Smooth muscle cell (in vitro differentiated cells): Measurements from ENCODE around the gene LRRFIP2. TPM values are rescaled to one million over a fixed set of nuclear protein-coding genes. Genes with fewer than 3 reads are reported as not detected.

Source experiments
- DNase-seq: peaks from one replicate; lab custom pipeline; 2025; ENCODE audit not compliant: unreplicated experiment; lab: John Stamatoyannopoulos, UW
- H2AFZ ChIP-seq: fragments of 200-600 bp; sonication (generic); 2 replicates; pipeline ENCODE4 v1.6.0; 2016; ENCODE audit warnings: antibody characterized with exemption, low read depth, mild to moderate bottlenecking
- H3F3A ChIP-seq: fragments of 200-600 bp; sonication (generic); 2 replicates; pipeline ENCODE4 v1.6.0; 2017; ENCODE audit warnings: antibody characterized with exemption, low read depth
- H3K27ac ChIP-seq: fragments of 200-600 bp; sonication (generic); 2 replicates; pipeline ENCODE4 v1.5.1; 2016; ENCODE audit warnings: low read depth, mild to moderate bottlenecking
- H3K27me3 ChIP-seq: fragments of 200-600 bp; sonication (generic); 2 replicates; pipeline ENCODE4 v1.6.1; 2016; ENCODE audit warnings: low read depth, mild to moderate bottlenecking
- H3K36me3 ChIP-seq: fragments of 200-600 bp; sonication (generic); 2 replicates; pipeline ENCODE4 v1.5.1; 2016; ENCODE audit warnings: low read depth
- H3K4me1 ChIP-seq: fragments of 200-600 bp; sonication (generic); 2 replicates; pipeline ENCODE4 v1.5.1; 2016; ENCODE audit warnings: low read depth
- H3K4me2 ChIP-seq: fragments of 200-600 bp; sonication (generic); 2 replicates; pipeline ENCODE4 v1.6.0; 2016; ENCODE audit warnings: mild to moderate bottlenecking
- H3K4me3 ChIP-seq: fragments of 200-600 bp; sonication (generic); 2 replicates; pipeline ENCODE4 v1.5.1; 2016; ENCODE audit warnings: mild to moderate bottlenecking
- H3K79me2 ChIP-seq: fragments of 200-600 bp; sonication (generic); 2 replicates; pipeline ENCODE4 v1.6.0; 2016; ENCODE audit warnings: low read depth, mild to moderate bottlenecking
- H3K9ac ChIP-seq: fragments of 200-600 bp; sonication (generic); 2 replicates; pipeline ENCODE4 v1.6.0; 2016; ENCODE audit warnings: low read depth
- H3K9me3 ChIP-seq: fragments of 200-600 bp; sonication (generic); replicated peaks from 2 replicates; pipeline ENCODE4 v1.5.1; 2016; ENCODE audit warnings: low read depth
- H4K20me1 ChIP-seq: fragments of 200-600 bp; sonication (generic); 2 replicates; pipeline ENCODE4 v1.6.0; 2016; ENCODE audit warnings: low read depth
- WGBS: methylation state at CpG from one replicate; pipeline ENCODE4 v1.1.7; 2016; ENCODE audit warnings: low lambda C conversion rate; 5-methylcytosine and 5-hydroxymethylcytosine counted together
- polyA plus RNA-seq: library from polyadenylated mRNA; unstranded; fragments of >200 nt; fragmentation: Nextera tagmentation; extraction: Ambion mirVana; gene quantifications from 2 replicates; pipeline ENCODE4 v1.2.1, GENCODE V29; 2016
- total RNA-seq: library from RNA; depleted of rRNA; stranded (reverse); fragments of >200 nt; gene quantifications from 2 replicates; pipeline ENCODE4 v1.2.3, GENCODE V29; 2014
- TF ChIP-seq, protein P1 (sequence below): fragments of 200-600 bp; sonication (generic); IDR thresholded peaks from 2 replicates; pipeline ENCODE4 v1.5.1; 2017; ENCODE audit warnings: borderline replicate concordance, mild to moderate bottlenecking, antibody characterized with exemption; ENCODE audit not compliant: insufficient read depth, poor library complexity, severe bottlenecking

The LRRFIP2 gene
- total and polyA plus RNA-seq, 2 experiments from 2014 or later, result 25.6 to 34.6 TPM

GRCh38 chr3:37130984-37131859, 43.2 kb downstream of the LRRFIP2 start:
- Histone ChIP-seq H3K9ac (no peak overlapping the region), H3K36me3 (no peaks in the 10 kb centered on the region), H3K27me3 (no peaks in the 10 kb centered on the region), H4K20me1 (peaks cover 32% of the 10 kb centered on the region), H3F3A (no peaks in the 10 kb centered on the region), H3K4me2 (peak overlapping the region; percentile 44), H3K79me2 (peaks cover 13% of the 10 kb centered on the region), H3K27ac (peak overlapping the region; percentile 17), H3K9me3 (no peaks in the 10 kb centered on the region), H2AFZ (no peak overlapping the region), H3K4me1 (peaks cover 20% of the 10 kb centered on the region), H3K4me3 (no peak overlapping the region)
- 86% methylated on average over 5 of the region's 5 CpGs for WGBS
- TF ChIP-seq, protein P1, sequence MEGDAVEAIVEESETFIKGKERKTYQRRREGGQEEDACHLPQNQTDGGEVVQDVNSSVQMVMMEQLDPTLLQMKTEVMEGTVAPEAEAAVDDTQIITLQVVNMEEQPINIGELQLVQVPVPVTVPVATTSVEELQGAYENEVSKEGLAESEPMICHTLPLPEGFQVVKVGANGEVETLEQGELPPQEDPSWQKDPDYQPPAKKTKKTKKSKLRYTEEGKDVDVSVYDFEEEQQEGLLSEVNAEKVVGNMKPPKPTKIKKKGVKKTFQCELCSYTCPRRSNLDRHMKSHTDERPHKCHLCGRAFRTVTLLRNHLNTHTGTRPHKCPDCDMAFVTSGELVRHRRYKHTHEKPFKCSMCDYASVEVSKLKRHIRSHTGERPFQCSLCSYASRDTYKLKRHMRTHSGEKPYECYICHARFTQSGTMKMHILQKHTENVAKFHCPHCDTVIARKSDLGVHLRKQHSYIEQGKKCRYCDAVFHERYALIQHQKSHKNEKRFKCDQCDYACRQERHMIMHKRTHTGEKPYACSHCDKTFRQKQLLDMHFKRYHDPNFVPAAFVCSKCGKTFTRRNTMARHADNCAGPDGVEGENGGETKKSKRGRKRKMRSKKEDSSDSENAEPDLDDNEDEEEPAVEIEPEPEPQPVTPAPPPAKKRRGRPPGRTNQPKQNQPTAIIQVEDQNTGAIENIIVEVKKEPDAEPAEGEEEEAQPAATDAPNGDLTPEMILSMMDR, result no peak
- no peak for DNase-seq

DNA sequence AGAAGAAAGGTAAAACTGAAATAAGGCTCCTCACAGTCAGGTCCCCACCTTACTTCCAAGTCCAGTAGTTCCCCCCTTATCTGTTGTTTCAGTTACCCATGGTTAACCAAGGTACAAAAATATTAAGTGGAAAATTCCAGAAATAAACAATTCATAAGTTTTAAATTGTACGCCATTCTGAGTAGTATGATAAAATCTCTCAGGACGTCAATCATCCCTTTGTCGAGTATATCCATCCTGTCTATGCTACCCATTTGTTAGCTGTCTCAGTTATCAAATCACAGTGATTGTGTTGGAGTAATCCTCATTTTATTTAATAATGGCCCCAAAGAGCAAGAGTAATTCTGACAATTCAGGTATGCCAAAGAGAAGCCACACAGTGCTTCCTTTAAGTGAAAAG, 43.9 kb downstream of the LRRFIP2 start:
- Histone ChIP-seq H3F3A (no peaks in the 10 kb centered on the region), H3K4me3 (no peak overlapping the region)
- WGBS, result over 99% methylated on average over 3 of the region's 3 CpGs

GRCh38 chr3:37129871-37130270, 44.5 kb downstream of the LRRFIP2 start:
- Histone ChIP-seq H3K36me3 (no peaks in the 10 kb centered on the region), H3F3A (no peaks in the 10 kb centered on the region), H2AFZ (no peak overlapping the region), H3K79me2 (peaks cover 13% of the 10 kb centered on the region), H3K27ac (no peak overlapping the region), H3K4me1 (peaks cover 20% of the 10 kb centered on the region), H4K20me1 (peaks cover 32% of the 10 kb centered on the region), H3K9me3 (no peaks in the 10 kb centered on the region), H3K9ac (no peak overlapping the region), H3K4me3 (no peak overlapping the region), H3K4me2 (no peak overlapping the region), H3K27me3 (no peaks in the 10 kb centered on the region)
- WGBS, result 53% methylated on average over 3 of the region's 3 CpGs
- TF ChIP-seq, protein P1, result no peak
- DNase-seq, result no peak

More for the DNA sequence above, 43.9 kb downstream of the LRRFIP2 start:
- Histone ChIP-seq H3K9me3 (no peaks in the 10 kb centered on the region), H3K4me2 (no peak overlapping the region), H3K27ac (no peak overlapping the region), H3K4me1 (peaks cover 20% of the 10 kb centered on the region), H3K27me3 (no peaks in the 10 kb centered on the region), H3K9ac (no peak overlapping the region), H3K36me3 (no peaks in the 10 kb centered on the region), H4K20me1 (peaks cover 32% of the 10 kb centered on the region), H3K79me2 (peaks cover 13% of the 10 kb centered on the region), H2AFZ (no peak overlapping the region)
- DNase-seq, result no peak
- TF ChIP-seq, protein P1, result no peak

DNA sequence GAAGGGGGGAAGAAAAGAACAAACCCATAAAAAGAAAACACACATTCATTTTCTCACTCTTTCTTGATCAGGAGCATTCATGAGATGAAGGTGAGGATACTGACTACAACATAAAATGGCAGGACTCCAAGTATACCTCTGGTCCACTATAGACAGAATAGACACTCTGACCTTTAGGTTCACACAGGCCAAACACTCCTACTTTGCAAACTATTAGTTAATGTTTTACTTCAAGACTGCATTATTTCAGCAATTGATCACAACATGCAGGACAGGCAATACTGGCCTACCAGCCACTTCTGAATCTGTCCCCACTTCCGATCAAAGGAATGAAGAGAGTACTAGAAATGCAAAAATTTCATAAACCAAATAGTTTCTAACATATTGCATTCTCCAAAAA, 47.0 kb downstream of the LRRFIP2 start:
- peaks cover 12% of the 10 kb centered on the region for H3K4me1 ChIP-seq
- WGBS, result 97% methylated on average over 1 of the region's 1 CpG
- H3K27ac ChIP-seq, result no peak overlapping the region
- peaks cover 10% of the 10 kb centered on the region for H3K79me2 ChIP-seq
- DNase-seq, result no peak
- H2AFZ ChIP-seq, result no peak overlapping the region
- peaks cover 20% of the 10 kb centered on the region for H4K20me1 ChIP-seq
- H3K4me3 ChIP-seq, result no peak overlapping the region
- H3F3A ChIP-seq, result no peaks in the 10 kb centered on the region
- TF ChIP-seq, protein P1, result no peak
- no peaks in the 10 kb centered on the region for H3K36me3 ChIP-seq
- no peaks in the 10 kb centered on the region for H3K27me3 ChIP-seq
- H3K9ac ChIP-seq, result no peak overlapping the region
- no peaks in the 10 kb centered on the region for H3K9me3 ChIP-seq
- no peak overlapping the region for H3K4me2 ChIP-seq
